GM18873 (cell line): ENCODE data around the gene SLC16A9.

Source experiments
- ATAC-seq: cut with Tn5 transposase; IDR thresholded peaks from one replicate; pipeline ENCODE4 v1.9.1; 2021; ENCODE audit warnings: mild to moderate bottlenecking, moderate library complexity, moderate number of reproducible peaks; ENCODE audit not compliant: unreplicated experiment, low FRiP score

The SLC16A9 gene

DNA sequence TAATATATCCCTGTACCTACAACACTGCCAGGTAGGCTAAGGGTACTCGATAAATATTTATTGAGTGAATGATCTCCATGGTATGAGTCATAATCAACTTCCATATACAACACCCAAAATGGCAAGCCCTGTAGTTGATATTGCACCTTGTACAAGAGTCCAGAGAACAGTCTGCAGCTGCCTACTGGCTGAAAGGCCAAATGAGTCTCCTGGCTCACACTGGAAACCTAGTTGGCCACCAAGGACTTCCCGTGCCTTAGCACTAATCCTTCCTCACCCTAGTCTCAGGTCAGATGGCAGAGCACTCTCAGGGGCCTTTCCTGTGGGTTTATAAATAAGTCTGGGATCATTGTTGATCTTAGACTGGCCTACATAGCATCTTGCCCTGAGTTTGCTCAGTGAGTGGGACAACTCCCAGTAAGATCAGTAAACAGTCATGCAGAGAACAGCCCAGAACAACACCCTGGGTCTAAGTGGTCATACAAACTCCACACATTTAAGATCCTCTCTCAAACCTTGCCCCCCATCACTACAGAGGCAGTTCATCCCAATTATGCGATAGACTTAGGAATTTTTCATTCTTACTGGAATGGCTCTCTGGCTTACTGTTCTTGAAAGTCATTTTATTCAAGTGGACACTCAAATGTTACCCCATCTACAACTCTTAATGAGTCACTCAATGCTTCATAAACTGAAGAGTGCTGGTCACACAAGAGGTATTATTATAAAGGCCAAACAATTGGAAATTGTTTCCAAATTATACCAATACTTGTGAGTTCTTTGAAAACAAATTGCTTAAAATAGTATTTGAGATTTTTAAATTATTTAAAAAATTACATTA lies 14.7 kb upstream of the SLC16A9 start:
- ATAC-seq: no peak

DNA sequence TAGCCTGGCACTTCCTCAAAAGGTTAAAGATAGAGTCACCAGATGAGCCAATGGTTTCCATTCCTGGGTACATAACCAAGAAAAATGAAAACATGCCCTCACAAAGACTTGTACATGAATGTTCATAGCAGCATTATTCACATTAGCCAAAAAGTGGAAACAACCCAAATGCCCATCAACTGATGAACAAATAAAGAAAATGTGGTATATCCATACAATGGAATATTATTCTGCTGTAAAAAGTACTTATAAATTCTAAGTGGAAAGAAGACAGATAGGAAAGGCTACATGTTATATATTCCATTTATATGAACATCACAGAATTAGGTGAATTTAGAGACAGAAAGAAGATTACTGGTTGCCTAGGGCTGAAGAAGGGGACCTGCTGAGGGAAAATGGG lies 10.7 kb upstream of the SLC16A9 start:
- no peak for ATAC-seq

DNA sequence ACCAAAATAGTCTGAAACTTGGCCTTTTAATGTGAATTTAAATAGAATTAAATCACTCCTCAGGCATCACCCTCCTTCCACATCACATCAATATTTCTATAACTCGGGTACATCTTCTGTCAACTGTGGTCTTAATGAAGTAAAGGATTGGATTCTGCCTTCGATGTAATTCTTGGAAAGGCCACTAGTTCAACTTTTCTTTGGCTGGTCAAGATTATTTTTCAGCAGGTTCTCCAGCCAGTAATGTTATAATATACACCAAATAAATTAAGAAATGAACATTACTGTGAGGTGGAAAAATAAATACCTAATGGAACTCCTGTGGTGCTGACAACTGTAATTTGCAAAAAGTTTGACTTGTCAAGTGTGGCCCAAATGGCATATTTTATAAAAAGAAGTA lies 9.7 kb upstream of the SLC16A9 start:
- no peak for ATAC-seq

DNA sequence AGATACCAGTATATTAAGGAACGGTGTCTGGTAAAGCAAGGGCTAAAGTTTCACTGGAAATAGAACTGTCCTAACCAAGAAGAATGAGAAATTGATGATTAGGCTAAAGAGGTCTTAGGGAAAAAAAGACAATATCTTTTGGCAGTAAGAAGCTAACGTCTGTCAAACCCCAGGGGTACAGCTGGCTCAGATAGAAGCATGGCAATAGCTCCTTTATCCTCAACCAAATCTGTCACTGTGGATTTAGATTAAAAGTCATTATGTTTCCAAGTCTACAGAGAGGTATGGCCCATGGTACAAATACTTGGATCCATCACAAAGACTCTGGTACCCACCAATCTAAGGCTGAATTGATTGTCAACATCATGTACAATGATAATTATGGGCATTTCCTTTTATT lies 8.6 kb upstream of the SLC16A9 start:
- no peak for ATAC-seq

DNA sequence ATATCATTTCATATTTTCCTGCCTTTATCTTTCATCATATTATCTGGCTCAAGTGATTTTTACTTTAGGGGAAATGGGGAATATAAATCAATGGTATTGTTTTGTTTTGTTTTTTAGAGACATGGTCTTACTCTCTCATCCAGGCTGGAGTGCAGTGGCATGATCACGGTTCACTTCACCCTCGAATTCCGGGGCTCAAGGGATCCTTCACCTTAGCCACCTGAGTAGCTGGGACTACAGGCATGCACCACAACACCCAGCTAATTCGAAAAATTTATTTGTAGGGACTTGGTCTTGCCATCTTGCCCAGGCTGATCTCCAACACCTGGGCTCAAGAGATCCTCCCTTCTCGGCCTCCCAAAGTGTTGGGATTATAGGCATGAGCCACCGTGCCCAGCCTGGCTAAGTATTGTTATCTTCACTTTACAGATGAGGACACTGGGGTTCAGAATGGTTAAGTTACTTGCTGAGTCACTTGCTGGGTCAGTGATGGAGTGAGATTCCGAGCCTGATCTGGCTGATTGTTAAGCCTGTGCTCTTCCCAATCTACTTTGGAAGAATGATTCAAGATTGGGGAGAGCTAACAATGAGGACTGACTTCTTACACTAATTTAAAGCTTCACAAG lies 3.7 kb upstream of the SLC16A9 start:
- ATAC-seq: no peak

DNA sequence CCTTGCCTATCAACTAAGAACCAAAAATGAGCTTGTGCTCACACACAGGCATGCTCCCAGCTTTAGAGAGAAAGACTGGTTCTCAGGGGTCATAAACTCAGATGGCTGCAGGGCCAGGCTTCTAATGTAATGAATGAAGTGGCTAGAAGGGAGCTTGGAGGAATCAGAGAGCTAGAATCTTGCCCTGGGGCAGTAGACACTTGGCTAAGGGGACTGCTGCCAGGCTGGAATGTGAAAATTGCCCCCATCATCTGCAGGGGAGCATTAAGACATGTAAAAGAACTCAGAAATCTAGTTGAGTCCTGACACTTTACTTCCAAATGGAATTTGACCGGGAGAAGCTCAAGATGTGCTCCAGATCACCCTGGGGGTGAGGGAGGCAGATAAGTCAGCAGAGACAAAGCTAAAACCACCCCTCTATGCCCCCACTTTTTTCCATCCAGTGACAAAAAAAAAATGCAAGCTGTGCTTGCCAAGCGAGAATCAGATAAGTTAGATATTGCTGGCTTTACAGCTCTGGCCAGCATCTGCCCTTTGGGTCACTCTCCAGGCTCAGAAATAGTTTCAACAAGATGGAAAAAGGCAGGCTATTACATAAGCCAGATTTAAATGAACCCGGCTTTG lies 2.3 kb upstream of the SLC16A9 start:
- ATAC-seq: no peak

DNA sequence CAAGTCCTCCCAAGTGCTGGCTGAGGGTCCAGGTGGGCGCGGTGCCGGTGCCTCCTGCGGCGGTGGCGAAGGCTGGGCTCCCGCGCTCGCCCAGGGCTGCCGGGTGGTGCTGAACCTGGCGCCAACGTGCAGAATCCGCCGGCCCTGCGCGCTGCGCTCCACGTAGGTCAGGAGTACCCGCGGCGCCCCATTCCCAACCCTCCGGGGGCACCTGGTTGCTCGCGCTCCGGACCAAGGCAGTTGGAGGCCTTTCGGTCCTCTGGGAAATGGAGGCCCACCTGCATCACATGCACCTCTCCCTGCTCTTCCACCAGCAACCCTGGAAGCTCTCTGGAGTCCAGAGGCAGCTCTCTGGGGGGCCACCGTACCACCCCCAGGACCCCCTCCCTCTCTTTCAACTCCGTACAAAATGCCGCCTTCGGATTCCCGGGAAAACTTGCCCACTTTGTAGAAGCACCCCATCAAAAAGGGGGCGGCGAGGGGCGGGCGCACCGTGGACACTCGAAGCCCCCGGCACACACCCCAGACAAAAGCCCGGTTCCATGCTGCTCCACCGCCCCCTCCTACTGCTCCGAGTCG lies 745 bp downstream of the SLC16A9 start:
- no peak for ATAC-seq

DNA sequence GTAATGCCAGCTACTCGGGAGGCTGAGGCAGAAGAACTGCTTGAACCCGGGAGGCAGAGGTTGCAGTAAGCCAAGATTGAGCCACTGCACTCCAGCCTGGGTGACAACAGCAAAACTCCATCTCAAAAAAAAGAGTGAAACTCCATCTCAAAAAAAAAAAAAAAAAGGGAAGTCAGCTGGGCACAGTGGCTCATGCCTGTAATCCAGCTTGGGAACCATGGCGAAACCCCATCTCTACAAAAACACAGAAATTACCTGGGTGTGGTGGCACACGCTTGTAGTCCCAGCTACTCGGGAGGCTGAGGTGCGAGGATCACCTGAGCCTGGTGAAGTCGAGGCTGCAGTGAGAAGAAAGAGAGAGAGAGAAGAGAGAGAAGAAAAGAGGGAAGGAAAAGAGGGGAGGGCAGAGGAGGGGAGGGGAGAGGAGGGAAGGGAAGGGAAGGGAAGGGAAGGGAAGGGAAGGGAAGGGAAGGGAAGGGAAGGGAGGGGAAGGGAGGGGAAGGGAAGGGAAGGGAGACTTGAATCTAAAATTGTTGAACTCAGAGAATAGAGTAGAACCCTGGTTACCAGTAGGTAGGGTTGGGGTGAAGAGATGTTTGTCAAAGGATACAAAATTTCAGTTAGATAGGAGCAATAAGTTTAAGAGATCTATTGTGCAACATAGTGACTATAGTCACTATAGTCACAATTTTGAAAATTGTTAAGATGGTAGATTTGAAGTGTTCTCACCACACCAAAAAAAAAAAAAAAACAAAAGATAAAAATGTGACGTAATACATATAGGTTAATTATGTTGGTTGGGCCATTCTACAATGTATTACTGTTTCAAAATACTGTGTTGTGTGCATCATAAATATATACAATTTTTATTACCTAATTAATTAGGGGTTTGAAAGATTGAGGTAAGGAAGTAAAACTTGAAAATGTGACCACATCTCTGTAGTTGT lies 2.5 kb downstream of the SLC16A9 start:
- ATAC-seq: no peak

DNA sequence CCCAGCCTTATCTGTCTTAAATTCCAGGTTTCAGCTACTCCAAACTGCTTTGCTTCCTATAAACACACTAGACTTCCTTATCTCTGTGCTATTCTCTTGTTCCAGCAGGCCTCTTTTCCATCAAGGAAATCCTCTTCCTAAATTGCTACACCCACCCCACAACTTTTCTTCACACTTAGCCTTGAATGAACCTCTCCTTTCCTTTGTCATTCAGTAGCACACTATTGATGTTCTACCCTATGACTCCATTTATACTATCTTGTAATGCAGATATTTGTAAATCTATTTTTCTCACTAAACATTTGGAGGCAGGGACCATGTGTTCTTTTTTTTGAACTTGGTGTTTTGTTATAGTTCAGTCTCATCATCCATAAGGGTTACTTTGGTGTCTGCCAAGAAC lies 3.7 kb downstream of the SLC16A9 start:
- no peak for ATAC-seq

DNA sequence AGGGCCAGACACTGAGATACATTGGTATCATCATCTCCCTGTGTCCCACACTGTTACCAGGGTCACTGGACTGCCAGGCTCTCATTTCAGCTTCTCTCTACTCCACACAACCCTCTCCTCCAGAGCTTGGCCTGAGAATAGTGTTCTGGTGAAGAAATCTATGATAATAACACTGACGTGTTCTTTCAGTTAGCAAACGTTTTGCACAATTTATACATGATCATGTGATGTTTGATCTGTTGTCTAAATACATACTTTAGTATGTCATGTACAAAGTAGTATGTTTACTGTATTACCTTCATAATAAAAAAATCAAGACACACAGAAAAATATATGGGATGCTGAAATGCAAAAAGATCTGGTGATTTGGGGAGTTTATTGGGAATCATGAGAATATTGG lies 5.0 kb downstream of the SLC16A9 start:
- ATAC-seq: no peak

DNA sequence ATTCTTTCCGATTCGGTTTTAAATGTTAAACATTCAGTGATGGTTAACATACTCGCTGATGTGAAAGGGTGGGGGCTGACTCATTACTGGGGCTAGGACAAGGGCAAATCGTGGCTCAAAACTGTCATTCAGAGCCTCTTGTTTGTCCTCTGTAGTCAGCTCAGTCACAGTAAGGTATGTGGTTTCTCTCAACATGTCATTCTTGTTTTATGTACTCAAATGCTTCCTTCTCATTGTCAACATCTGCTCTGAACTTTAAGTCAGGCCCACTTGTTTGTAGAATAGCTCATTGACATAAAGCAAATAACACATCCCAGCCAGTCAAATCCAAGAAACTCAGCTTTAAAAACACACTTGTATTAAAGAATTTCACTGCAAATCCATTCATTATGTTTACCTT lies 7.3 kb downstream of the SLC16A9 start:
- ATAC-seq: no peak

DNA sequence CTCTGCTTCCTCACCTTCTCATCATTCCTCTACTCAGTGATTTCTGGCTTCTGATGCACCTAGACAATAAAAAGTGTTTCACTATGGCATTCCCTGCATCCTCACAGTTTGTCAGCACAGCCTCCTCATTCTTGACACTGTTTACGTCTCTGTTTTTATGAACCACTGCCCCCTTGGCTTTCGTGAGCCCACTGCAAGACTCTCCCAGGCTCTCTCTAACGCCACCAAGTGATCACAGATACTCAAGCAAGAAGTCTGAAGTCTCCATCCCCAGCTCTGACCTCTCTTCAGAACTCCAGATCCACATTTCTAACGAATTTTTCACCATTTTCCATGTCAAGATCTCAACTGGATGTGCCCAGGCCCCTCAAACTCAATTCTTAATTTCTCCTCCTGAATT lies 8.9 kb downstream of the SLC16A9 start:
- ATAC-seq: no peak

DNA sequence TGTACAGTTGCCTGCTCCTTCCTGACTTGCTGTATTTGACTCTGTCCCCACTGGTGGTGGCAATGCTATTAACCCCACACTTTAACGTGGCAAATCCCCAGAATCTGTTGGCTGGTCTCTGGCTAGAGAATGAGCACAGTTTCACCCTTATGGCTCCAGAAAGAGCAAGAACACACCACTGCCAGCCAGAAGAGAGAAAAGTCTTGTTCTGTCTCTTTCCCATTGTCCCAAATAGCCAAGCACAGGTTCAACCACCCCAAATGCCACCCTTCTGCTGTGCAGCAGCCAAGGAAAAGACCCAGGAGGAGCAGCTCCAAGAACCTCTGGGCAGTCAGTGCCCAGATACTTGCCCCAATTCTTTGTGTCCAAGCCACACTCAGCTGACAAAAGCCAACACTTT lies 11.3 kb downstream of the SLC16A9 start:
- no peak for ATAC-seq

DNA sequence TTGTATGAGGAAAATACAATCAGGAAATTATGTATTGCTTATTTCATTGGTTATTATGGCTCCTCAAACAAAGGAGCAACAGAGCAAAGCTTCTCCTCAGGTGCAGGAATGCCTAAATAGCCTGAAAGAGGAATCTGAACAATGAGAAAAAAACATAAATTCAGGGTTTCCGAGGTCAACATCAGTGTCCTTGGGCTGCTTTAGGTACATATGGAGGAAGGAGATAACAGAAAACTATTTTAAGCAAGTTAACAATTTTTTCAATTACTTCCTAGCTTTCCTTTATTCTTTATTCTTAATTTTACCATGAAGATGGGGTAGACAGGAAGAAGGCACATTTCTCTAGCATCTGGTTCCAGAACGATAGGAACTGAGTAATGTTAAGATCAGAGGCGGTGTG lies 14.0 kb downstream of the SLC16A9 start:
- no peak for ATAC-seq

DNA sequence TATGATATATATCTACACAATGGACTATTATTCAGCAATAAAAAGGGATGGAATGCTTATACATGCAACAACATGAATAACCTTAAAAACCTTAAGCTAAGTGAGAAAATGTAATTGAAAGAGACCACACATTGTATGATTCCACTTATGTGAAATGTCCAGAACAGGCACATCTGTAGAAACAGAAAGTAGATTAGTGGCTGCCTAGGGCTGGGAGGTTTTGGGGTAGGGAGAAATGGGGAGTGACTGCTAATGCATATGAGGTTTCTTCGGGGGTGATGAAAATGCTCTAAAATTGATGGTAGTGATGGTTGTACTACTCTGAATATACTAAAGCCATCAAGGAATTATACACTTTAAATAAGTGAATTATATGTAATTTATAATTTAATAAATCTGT lies 14.7 kb downstream of the SLC16A9 start:
- ATAC-seq: no peak

DNA sequence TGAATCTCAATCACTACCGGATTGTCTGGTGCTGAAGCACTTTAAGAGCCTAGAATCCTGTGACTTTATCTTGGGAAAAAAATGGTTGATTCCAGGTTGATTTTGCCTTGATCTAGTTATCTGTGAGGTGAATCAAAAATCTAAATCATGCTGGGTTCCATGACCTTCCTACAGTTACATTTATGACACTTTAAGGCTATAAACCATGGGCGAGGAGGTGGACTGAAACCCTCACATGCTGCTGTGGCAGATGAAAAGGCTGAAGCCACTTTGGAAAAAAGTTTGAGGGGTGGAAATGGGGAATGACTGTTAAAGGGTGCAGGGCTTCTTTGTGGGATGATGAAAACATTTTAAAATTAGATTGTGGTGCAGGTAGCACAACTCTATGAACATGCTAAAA lies 17.5 kb downstream of the SLC16A9 start:
- no peak for ATAC-seq

DNA sequence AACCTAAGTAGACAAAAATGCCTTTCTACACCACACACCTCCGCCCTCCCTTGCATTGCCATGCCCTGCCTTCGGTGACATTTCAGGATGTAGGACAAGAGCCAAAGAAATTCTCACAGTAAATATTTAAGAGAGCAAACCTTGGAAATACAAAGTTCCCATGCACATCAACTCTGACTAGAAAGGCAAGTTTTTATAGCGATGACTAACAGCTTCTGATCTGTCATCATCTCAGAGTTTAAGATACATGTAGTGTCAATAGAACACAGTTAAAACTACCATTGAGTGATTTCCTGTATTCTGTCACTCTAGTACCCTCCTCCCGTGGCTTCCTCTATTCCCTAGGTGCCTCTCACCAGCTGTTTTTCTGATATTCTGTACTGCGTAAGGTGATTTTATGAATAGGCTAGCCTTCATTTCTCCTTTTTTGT lies 20.7 kb downstream of the SLC16A9 start:
- ATAC-seq: no peak

DNA sequence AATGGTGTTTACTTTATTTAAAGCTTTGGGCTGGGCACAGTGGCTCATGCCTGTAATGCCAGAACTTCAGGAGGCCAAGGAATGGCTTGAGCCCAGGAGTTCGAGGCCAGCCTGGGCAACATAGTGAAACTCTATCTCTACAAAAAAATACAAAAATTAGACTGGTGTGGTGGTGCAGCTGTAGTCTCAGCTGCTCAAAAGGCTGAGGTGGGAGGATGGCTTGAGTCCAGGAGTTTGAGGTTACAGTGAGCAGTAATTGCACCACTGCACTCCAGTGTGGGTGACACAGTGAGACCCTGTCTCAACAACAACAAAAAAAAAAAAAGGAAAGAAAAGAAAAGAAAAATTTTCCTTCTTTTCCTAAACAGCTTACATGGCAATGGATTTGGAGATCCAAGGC lies 22.0 kb downstream of the SLC16A9 start:
- no peak for ATAC-seq

DNA sequence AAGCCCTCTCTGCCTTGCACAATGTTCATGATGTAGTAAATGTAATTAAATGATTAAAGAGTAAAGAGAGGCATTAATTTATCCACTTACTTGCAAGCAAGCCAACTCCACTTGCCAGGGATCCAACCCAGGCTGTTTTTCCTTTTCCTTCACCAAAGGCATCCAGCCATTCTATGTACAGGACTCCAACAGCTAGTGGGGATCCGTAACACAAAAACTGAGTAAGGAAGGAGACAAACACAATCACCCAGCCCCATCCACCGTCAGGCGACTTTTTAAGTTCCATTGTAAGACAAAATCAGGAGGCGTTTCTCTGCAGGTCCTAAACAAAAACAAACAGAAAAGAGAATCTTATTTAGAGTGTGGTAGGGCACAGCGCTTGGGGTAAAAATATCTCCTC lies 25.6 kb downstream of the SLC16A9 start:
- ATAC-seq: no peak
